HFFc6 (cell line): ENCODE results near the gene NCAN. TPM values are rescaled to one million over a fixed set of nuclear protein-coding genes. Genes with fewer than 3 reads are reported as not detected.
"Not testable (repeated sequence)": the region's sequence is repeated elsewhere in the genome, so short reads cannot be mapped to it uniquely, and the experiment has no call there.

Experiments used
- DNase-seq: peaks from one replicate; pipeline ENCODE4 v3.0.0-alpha.2; 2018
- H3K27ac Mint-ChIP-seq: 2 replicates; pipeline ENCODE4 v1.8.0; 2020; ENCODE audit warnings: mild to moderate bottlenecking, mixed read lengths
- H3K27me3 Mint-ChIP-seq: 2 replicates; pipeline ENCODE4 v1.8.0; 2021; ENCODE audit warnings: mild to moderate bottlenecking, moderate library complexity, mixed read lengths; ENCODE audit not compliant: insufficient read depth
- H3K36me3 Mint-ChIP-seq: 2 replicates; pipeline ENCODE4 v1.8.0; 2021; ENCODE audit warnings: low read depth, mixed read lengths
- H3K4me1 Mint-ChIP-seq: 2 replicates; pipeline ENCODE4 v1.8.0; 2020; ENCODE audit warnings: low read depth, mixed read lengths
- H3K4me3 Mint-ChIP-seq: 2 replicates; pipeline ENCODE4 v1.8.0; 2020; ENCODE audit warnings: mild to moderate bottlenecking, moderate library complexity, mixed read lengths
- H3K9me3 Mint-ChIP-seq: 2 replicates; pipeline ENCODE4 v1.8.0; 2020; ENCODE audit warnings: mild to moderate bottlenecking, mixed read lengths
- CTCF ChIP-seq: fragments of 200-600 bp; sonication (generic); IDR thresholded peaks from 2 replicates; pipeline ENCODE4 v1.5.0; 2021; ENCODE audit warnings: antibody characterized with exemption, mild to moderate bottlenecking
- total RNA-seq, 6 experiments: library from RNA; stranded (reverse); fragmentation: NEBNext Ultra II Directional; extraction: Animal tissue kit (Norgen Biotek cat#: 25700); gene quantifications; 2 replicates in 1 of 6; 3 replicates in 5 of 6; pipeline ENCODE4 v1.2.3, GENCODE V29; 2021

The NCAN gene
- total RNA-seq, 6 experiments from 2014 or later, result not detected

- peak; percentile 25 for DNase-seq
- TF ChIP-seq CTCF, result no peak
- no peaks in the 10 kb centered on the region for H3K4me1 Mint-ChIP-seq
- H3K36me3 Mint-ChIP-seq, result no peaks in the 10 kb centered on the region
- peaks cover 10% of the 10 kb centered on the region; the same call in 1 of the 2 replicates for H3K9me3 Mint-ChIP-seq
- H3K27me3 Mint-ChIP-seq, result peaks cover 17% of the 10 kb centered on the region; the same call in 1 of the 2 replicates
- no peak overlapping the region for H3K27ac Mint-ChIP-seq
- H3K4me3 Mint-ChIP-seq, result no peak overlapping the region
Measured at GRCh38 chr19:19214892-19215291, 3.1 kb downstream of the NCAN start.

GRCh38 chr19:19215792-19216191 lies 4.0 kb downstream of the NCAN start:
- Mint-ChIP-seq H3K36me3 (no peaks in the 10 kb centered on the region), H3K27ac (no peak overlapping the region), H3K4me3 (no peak overlapping the region), H3K27me3 (peaks cover 20% of the 10 kb centered on the region; the same call in 1 of the 2 replicates), H3K4me1 (no peaks in the 10 kb centered on the region), H3K9me3 (peaks cover 10% of the 10 kb centered on the region; the same call in 1 of the 2 replicates)
- no peak for TF ChIP-seq CTCF
- DNase-seq, result no peak

GRCh38 chr19:19217099-19217498 lies 5.3 kb downstream of the NCAN start:
- Mint-ChIP-seq H3K9me3 (peaks cover 10% of the 10 kb centered on the region; the same call in 1 of the 2 replicates), H3K4me3 (no peak overlapping the region), H3K27ac (no peak overlapping the region), H3K4me1 (no peaks in the 10 kb centered on the region), H3K27me3 (peaks cover 15% of the 10 kb centered on the region; the same call in 1 of the 2 replicates), H3K36me3 (no peaks in the 10 kb centered on the region)
- peak; percentile 44 for DNase-seq
- peak; percentile 20; the same call in 1 of the 2 replicates for TF ChIP-seq CTCF

- H3K27ac Mint-ChIP-seq, result no peak overlapping the region
- no peak overlapping the region for H3K4me3 Mint-ChIP-seq
- no peak for DNase-seq
- peaks cover 10% of the 10 kb centered on the region for H3K27me3 Mint-ChIP-seq
- no peaks in the 10 kb centered on the region for H3K36me3 Mint-ChIP-seq
- H3K4me1 Mint-ChIP-seq, result no peaks in the 10 kb centered on the region
- peaks cover 10% of the 10 kb centered on the region; the same call in 1 of the 2 replicates for H3K9me3 Mint-ChIP-seq
- TF ChIP-seq CTCF, result no peak
Measured at GRCh38 chr19:19218911-19219310, 7.2 kb downstream of the NCAN start.

- H3K4me1 Mint-ChIP-seq, DNase-seq, H3K9me3 Mint-ChIP-seq, H3K27ac Mint-ChIP-seq, H3K4me3 Mint-ChIP-seq, H3K36me3 Mint-ChIP-seq: not testable (repeated sequence)
- H3K27me3 Mint-ChIP-seq, result peaks cover 17% of the 10 kb centered on the region
Measured at GRCh38 chr19:19221000-19221399, 9.2 kb downstream of the NCAN start.

- Mint-ChIP-seq H3K4me1 (no peaks in the 10 kb centered on the region), H3K4me3 (no peak overlapping the region), H3K27ac (no peak overlapping the region), H3K9me3 (no peaks in the 10 kb centered on the region), H3K36me3 (no peaks in the 10 kb centered on the region), H3K27me3 (peaks cover 19% of the 10 kb centered on the region)
- TF ChIP-seq CTCF, result no peak
- DNase-seq, result no peak
Measured at GRCh38 chr19:19223060-19223459, 11.3 kb downstream of the NCAN start.
